Mucosa of rectum (tissue), 2 donors: ENCODE results near the gene MPZL1.
"Not testable (repeated sequence)": the region's sequence is repeated elsewhere in the genome, so short reads cannot be mapped to it uniquely, and the experiment has no call there.

Source experiments
- H3K27ac ChIP-seq, 2 donors: one replicate each; pipeline ENCODE4 v1.7.0; 2013; ENCODE audit warnings: inconsistent platforms in 2 of 2, low read depth in 2 of 2, low read length in 2 of 2
- H3K27me3 ChIP-seq, 2 donors: one replicate each; pipeline ENCODE4 v1.7.0; 2013; ENCODE audit warnings: low read length in 2 of 2; ENCODE audit not compliant: control insufficient read depth in 2 of 2, insufficient read depth in 2 of 2
- H3K36me3 ChIP-seq, 2 donors: one replicate each; pipeline ENCODE4 v1.7.0; 2013; ENCODE audit warnings: low read length in 2 of 2; ENCODE audit not compliant: control insufficient read depth in 2 of 2, insufficient read depth in 2 of 2
- H3K4me1 ChIP-seq, 2 donors: one replicate each; pipeline ENCODE4 v1.7.0; 2013; ENCODE audit warnings: low read length in 2 of 2, mild to moderate bottlenecking in 1 of 2; ENCODE audit not compliant: control insufficient read depth in 2 of 2, insufficient read depth in 2 of 2
- H3K4me3 ChIP-seq, 2 donors: one replicate each; pipeline ENCODE4 v1.7.0; 2013; ENCODE audit warnings: low read length in 2 of 2
- H3K9ac ChIP-seq, 2 donors: one replicate each; pipeline ENCODE4 v1.7.0; 2013; ENCODE audit warnings: low read length in 2 of 2, low read depth in 1 of 2, mild to moderate bottlenecking in 1 of 2
- H3K9me3 ChIP-seq, 2 donors: one replicate each; pipeline ENCODE4 v1.7.0; 2013; ENCODE audit warnings: low read length in 2 of 2; ENCODE audit not compliant: control insufficient read depth in 2 of 2
- donor health status: healthy.
- donor health status: Normal muscosa, but diverticular disease.

MPZL1 gene

DNA sequence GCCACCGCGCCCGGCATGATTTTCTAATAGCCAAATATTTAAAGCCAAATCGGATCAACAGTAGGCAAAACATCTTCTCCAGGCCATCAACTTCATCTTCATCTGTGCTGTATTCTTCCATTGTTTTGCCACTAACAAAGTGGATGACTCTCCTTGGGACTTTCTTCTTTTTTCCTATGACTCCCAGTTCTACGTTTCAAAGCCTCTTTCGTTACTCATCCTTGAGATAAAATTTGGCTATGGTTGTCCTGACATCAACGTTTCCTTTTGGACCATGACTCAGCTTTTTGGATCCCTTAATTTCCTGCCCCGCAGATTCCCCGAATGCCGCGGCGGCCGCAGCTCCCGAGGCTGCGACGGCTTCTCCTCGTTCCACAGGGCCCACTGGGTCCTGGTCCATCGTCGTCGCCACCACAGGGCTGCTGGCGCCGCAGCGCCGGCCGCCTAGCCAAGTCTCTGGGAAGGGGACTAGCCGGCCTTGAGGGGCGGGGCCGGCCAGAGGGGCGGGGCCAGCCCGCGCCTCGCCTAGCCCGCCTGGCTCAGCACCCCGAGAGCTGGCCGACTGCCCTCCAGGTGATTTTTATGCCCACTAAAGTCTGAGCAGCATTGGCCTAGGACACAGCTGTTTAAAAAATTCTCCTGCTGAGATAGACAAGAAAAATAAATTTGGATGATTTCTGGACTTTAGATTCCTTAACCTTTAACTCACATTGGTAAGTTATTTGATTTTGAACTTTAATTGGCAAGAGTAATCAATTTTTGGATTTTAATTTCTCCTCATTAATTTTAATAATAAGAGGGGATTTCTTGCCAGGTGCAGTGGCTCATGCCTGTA lies 98.3 kb downstream of the MPZL1 start:
- Histone ChIP-seq H3K9ac (peak overlapping the region in 1 of 2 donors; percentile 52), H3K4me3 (peak overlapping the region; percentile 31 to 50)

DNA sequence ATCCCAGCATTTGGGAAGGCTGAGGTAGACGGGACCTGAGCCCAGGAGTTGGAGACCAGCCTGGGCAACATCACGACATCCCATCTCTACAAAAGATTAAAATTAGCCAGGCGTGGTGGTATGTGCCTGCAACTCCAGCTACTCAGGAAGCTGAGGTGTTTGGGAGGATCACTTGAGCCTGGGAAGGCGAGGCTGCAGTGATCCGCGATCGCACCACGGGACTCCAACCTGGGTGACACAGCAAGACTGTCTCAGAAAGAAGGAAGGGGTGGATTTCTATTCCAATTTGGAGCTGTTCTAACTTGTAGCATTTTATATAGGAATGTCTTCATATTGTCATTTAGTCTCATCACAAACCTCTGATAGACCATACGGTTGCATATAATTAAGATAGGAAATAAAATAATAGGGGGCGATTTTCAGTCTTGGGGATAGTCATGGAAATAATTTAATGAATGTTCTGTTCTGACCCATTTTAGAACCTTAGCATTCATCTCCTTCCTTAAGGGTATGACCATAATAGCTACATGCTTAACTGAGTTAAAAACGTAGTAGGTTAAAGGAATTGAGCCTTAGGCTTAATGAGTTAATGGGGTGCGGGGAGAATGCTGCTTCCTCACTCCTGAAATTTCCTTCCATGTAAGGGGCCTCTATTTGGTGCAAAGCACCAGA lies 99.0 kb downstream of the MPZL1 start:
- Histone ChIP-seq H3K4me3 (no peak overlapping the region), H3K9me3 (peaks cover 0 to 2% of the 10 kb centered on the region in 2 donors), H3K27me3 (no peaks in the 10 kb centered on the region), H3K9ac (no peak overlapping the region), H3K27ac (no peak overlapping the region), H3K36me3 (no peaks in the 10 kb centered on the region), H3K4me1 (peaks cover 0 to 2% of the 10 kb centered on the region in 2 donors)

More for the DNA sequence above, 98.3 kb downstream of the MPZL1 start:
- Histone ChIP-seq H3K36me3 (no peaks in the 10 kb centered on the region), H3K27me3 (no peaks in the 10 kb centered on the region), H3K27ac (peak overlapping the region in 1 of 2 donors; percentile 46), H3K4me1 (peaks cover 0 to 2% of the 10 kb centered on the region in 2 donors), H3K9me3 (peaks cover 0 to 8% of the 10 kb centered on the region in 2 donors)

DNA sequence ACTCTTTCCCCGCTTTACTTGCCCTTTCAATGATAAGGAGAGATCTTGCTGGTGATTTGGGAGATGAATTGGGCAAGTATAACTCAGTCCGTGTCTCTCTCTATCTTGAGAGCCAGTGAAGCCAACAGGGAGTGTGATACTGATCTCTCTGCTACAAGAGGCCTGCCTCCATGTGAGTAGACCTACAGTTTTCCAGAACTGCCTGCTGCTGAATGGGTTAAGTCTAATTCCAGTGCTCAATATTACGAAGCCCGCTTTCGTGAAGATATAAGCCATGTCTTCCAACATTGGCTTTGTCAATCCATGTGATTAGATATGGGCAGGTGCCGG lies 99.5 kb downstream of the MPZL1 start:
- Histone ChIP-seq H3K4me1 (peaks cover 0 to 2% of the 10 kb centered on the region in 2 donors), H3K36me3 (no peaks in the 10 kb centered on the region), H3K9ac (no peak overlapping the region), H3K27me3 (no peaks in the 10 kb centered on the region), H3K4me3 (no peak overlapping the region), H3K27ac (no peak overlapping the region), H3K9me3 (no peaks in the 10 kb centered on the region)

DNA sequence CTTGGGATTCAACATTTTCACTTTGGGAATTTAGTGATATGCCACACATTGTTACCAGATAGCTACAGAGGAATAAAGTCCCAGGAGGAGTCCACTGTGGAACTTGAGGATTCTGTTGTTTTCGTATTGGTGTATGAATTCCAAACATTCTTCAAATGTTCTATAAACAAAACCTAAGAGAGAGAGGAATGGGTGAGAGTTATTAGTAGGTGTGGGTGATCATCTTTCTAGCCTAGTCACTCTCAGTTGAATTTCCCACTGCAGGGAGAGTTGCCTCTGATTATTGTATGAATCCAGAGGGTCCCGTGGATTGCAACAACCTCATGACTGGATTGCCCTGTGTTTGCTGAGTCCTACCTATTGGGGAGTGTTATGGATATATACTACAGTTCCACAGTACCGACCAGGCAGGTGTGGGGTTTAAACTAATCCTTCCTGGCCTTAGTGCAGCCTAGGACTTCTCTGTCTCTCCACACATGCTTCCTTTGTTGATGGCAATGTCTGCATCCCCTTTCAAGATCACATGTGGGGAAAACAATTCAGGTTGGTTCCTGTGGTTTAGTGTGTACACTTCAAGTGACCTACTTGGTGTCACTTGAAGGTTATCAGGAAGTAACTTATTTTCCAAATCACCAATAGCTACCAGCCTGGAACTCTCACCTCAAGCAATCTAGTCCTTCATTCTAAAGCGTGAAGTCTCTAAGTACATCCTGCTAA lies 100.3 kb downstream of the MPZL1 start:
- Histone ChIP-seq H3K4me3 (no peak overlapping the region), H3K4me1 (peaks cover 0 to 2% of the 10 kb centered on the region in 2 donors), H3K27ac (no peak overlapping the region)

DNA sequence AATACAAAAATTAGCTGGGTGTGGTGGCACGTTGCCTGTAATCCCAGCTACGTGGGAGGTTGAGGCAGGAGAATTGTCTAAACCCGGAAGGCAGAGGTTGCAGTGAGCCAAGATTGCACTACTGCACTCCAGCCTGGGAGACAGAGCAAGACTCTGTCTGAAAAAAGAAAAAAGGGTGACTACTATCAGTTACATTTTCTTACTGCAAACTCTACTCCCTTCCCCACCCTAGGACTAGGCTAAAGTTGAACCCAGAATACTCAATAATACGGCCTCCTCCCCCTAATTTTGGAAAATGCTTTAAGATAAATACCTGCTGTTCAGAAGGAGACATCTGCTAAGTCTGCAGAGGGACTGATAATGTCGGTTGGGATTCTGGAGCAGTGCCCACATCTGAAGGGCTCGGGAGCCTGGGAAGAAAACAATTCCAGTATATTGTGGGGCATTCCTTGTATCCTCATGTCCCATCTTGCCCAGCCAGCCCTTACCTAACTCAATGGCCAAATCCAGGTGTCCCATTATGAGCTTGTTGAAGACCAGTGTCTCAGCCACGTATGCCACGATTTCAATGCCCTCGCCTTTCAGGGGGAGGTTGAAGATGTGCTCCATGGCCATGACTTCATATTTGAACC lies 102.5 kb downstream of the MPZL1 start:
- Histone ChIP-seq H3K9ac (no peak overlapping the region), H3K4me1 (peaks cover 0 to 2% of the 10 kb centered on the region in 2 donors), H3K36me3 (no peaks in the 10 kb centered on the region), H3K9me3 (no peaks in the 10 kb centered on the region), H3K27ac (no peak overlapping the region), H3K27me3 (no peaks in the 10 kb centered on the region), H3K4me3 (no peak overlapping the region)

More for the DNA sequence above, 100.3 kb downstream of the MPZL1 start:
- Histone ChIP-seq H3K9ac (no peak overlapping the region), H3K9me3 (no peaks in the 10 kb centered on the region), H3K27me3 (no peaks in the 10 kb centered on the region), H3K36me3 (no peaks in the 10 kb centered on the region)

DNA sequence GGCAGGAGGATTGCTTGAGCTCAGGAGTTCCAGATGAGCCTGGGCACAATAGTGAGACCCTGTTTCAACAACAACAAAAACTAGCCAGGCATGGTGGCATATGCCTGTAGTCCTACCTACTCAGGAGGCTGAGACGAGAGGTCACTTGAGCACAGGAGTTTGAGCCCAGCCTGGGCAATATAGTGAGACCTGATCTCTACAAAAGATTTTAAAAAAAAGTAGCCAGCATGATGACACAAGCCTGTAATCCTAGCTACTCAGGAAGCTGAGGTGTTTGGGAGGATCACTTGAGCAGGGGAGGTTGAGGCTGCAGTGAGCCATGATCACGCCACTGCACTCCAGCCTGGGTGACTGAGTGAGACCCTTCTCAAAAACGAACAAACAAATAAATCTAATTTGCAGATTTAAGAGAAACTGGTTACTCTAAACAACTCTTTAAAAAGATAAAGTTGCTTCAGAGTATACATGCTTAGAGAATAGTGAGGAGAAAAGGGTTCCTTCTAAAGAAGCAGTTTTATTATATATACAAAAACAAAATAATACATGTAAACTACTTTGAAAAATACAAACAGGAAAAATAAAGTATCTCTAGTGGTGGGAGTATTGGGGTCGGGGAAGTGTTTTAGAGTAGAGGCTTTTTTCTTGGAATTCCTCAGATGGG lies 103.8 kb downstream of the MPZL1 start:
- Histone ChIP-seq H3K36me3 (no peaks in the 10 kb centered on the region), H3K27ac (no peak overlapping the region), H3K4me3 (no peak overlapping the region), H3K4me1 (peaks cover 0 to 2% of the 10 kb centered on the region in 2 donors), H3K9ac (no peak overlapping the region), H3K27me3 (no peaks in the 10 kb centered on the region), H3K9me3 (no peaks in the 10 kb centered on the region)

DNA sequence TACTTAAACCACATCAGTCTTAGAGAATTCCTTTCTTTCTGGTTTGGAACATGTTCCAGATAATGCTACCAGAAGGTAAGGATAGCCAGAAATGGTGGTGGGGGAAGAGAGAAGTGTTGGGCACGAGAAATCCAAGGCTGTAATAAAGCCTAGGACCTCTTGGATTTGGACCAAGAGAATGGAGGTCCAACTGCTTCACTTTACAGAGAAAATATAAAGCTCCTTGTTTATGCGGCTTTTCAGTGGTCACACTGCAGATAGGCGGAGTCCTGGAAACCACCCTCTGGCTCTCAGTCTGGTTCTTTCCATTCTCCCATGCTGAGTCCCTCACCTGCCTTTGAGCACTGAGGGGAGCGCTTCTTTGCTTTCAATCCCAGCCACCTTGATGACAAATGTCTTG lies 104.3 kb downstream of the MPZL1 start:
- Histone ChIP-seq H3K27me3 (no peaks in the 10 kb centered on the region), H3K27ac (no peak overlapping the region), H3K36me3 (no peaks in the 10 kb centered on the region), H3K4me3 (no peak overlapping the region), H3K4me1 (peaks cover 0 to 2% of the 10 kb centered on the region in 2 donors), H3K9ac (no peak overlapping the region), H3K9me3 (no peaks in the 10 kb centered on the region)

DNA sequence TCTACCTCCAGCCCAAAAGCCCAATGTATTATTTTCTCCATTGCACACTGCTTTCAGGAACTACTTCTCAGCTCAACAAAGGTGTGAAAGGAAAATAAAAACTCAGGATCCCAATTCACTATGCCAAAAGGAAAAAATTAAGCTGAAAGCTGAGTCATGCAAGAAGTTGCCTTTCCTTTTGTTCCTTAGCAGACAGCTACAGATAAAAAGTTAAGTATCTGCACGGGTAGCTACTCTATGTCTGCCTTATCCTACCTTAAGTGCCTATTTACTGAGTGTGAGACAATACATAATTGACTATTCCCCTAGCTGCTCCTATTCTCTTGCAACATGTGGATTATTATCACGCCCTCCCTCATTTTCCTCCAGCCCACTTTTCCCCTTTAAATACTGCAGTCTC lies 108.1 kb downstream of the MPZL1 start:
- no peak overlapping the region for H3K27ac ChIP-seq
- H3K36me3 ChIP-seq = no peaks in the 10 kb centered on the region
- H3K27me3 ChIP-seq = no peaks in the 10 kb centered on the region
- no peak overlapping the region for H3K4me3 ChIP-seq
- H3K9ac ChIP-seq = no peak overlapping the region
- no peaks in the 10 kb centered on the region for H3K9me3 ChIP-seq
- H3K4me1 ChIP-seq = no peaks in the 10 kb centered on the region

DNA sequence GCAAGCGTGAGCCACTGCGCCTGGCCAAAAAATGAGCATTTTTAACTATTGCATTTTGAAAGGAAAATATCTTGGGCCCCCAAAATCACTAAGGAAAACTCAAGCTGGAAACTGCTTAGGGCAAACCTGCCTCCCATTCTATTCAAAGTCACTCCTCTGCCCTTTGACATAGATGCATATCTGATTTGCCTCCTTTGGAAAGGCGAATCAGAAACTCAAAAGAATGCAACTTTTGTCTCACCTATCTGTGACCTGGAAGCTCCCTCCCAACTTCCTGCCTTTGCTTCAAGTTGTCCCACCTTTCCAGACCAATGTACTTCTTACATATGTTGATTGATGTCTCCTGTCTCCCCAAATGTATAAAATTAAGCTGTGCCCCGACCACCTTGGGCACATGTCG lies 108.9 kb downstream of the MPZL1 start:
- not testable (repeated sequence) for H3K27me3 ChIP-seq, H3K36me3 ChIP-seq, H3K27ac ChIP-seq, H3K9me3 ChIP-seq, H3K9ac ChIP-seq, H3K4me1 ChIP-seq, H3K4me3 ChIP-seq
